Ovary (tissue), 9 donors: ENCODE results near the gene MYOZ3. TPM values are rescaled to one million over a fixed set of nuclear protein-coding genes. Genes with fewer than 3 reads are reported as not detected.
A peak's percentile ranks its signal among the peaks of the same experiment; 100 is the strongest.

Source experiments
- DNase-seq, 5 donors: peaks; one replicate each; pipeline ENCODE4 v3.0.0-alpha.2; 2019 to 2020
- H3K27ac ChIP-seq, 2 donors: fragments of 200-600 bp; one replicate each; pipeline versions ENCODE4 v1.5.1 to v1.8.0; 2019 to 2022
- H3K27me3 ChIP-seq: fragments of 200-600 bp; one replicate; pipeline ENCODE4 v1.8.0; 2022
- H3K36me3 ChIP-seq: fragments of 200-600 bp; sonication (generic); one replicate; pipeline ENCODE4 v1.5.1; 2019
- H3K4me1 ChIP-seq: one replicate; pipeline ENCODE4 v1.8.1; 2013; ENCODE audit warnings: mild to moderate bottlenecking, moderate library complexity; ENCODE audit not compliant: insufficient read depth
- H3K4me3 ChIP-seq: fragments of 200-600 bp; sonication (generic); one replicate; pipeline ENCODE4 v1.5.1; 2017
- H3K9me3 ChIP-seq, 2 donors: fragments of 200-600 bp in 1 of 2; sonication (generic) in 1 of 2; one replicate each; pipeline versions ENCODE4 v1.5.1 to v1.8.1; 2013 to 2019; ENCODE audit warnings: mild to moderate bottlenecking in 1 of 2, moderate library complexity in 1 of 2
- EP300 ChIP-seq: sonication (generic); formaldehyde crosslinking; IDR thresholded peaks from one replicate; pipeline ENCODE4 v1.6.1; 2017; ENCODE audit warnings: antibody characterized with exemption
- POLR2A ChIP-seq: fragments of 450-650 bp; IDR thresholded peaks from one replicate; pipeline ENCODE4 v1.6.1; 2017; ENCODE audit warnings: antibody characterized with exemption, mild to moderate bottlenecking, moderate library complexity
- WGBS, 3 donors: extraction: QIAGEN DNeasy Blood & Tissue Kit in 1 of 3; methylation state at CpG; one replicate each; pipeline versions ENCODE4 v1.1.5 to v1.1.7; 2013 to 2017; 5-methylcytosine and 5-hydroxymethylcytosine counted together
- intact Hi-C, 4 donors: fragments of 100-400 bp; cut with DNase I; formaldehyde crosslinking; loops; one replicate each; pipeline versions ENCODE4 v1.11.0 to v1.15.1; 2022 to 2023
- polyA plus RNA-seq, 2 donors: library from polyadenylated mRNA; stranded (reverse); fragments of 200-250 nt in 1 of 2; fragments of 350-450 nt in 1 of 2; fragmentation: Illumina TruSeq in 1 of 2; extraction: RNeasy Lipid Tissue Mini Kit (QIAGEN cat#74804) in 1 of 2; gene quantifications; one replicate each; pipeline ENCODE4 v1.2.3, GENCODE V29; 2013 to 2014
- total RNA-seq, 7 donors: library from RNA; depleted of rRNA in 2 of 7; stranded (reverse); fragments of >200 nt in 2 of 7; fragmentation: NEBNext Ultra II Directional in 3 of 7; extraction: Animal tissue kit (Norgen Biotek cat#: 25700) in 3 of 7; gene quantifications; one replicate each; pipeline versions ENCODE4 v1.1.0 to v1.2.4, GENCODE V29; 2016 to 2023
- TF ChIP-seq, protein P1 (sequence below), 3 donors: fragments of 450-650 bp in 2 of 3; fragments of 200-600 bp in 1 of 3; IDR thresholded peaks; one replicate each; pipeline versions ENCODE4 v1.5.1 to v1.8.0; 2016 to 2022; ENCODE audit warnings: antibody characterized with exemption in 3 of 3, mild to moderate bottlenecking in 1 of 3
- donor health status: DM: no; HTN: no; CAD: no; lungs with moderate emphysema.
- donor health status: DM: no; HTN: no; CAD: no.
- donor health status: Bipolar disorder and iron deficiency.
- donor health status: DM: yes; HTN: yes; CAD: no.
- donor health status: DM: no; HTN: no; CAD: no.
- donor health status: DM: yes; HTN: yes; CAD: no.

Gene MYOZ3
- total and polyA plus RNA-seq, 9 donors, result 0.36 to 2.7 (median 1.6) TPM

DNA sequence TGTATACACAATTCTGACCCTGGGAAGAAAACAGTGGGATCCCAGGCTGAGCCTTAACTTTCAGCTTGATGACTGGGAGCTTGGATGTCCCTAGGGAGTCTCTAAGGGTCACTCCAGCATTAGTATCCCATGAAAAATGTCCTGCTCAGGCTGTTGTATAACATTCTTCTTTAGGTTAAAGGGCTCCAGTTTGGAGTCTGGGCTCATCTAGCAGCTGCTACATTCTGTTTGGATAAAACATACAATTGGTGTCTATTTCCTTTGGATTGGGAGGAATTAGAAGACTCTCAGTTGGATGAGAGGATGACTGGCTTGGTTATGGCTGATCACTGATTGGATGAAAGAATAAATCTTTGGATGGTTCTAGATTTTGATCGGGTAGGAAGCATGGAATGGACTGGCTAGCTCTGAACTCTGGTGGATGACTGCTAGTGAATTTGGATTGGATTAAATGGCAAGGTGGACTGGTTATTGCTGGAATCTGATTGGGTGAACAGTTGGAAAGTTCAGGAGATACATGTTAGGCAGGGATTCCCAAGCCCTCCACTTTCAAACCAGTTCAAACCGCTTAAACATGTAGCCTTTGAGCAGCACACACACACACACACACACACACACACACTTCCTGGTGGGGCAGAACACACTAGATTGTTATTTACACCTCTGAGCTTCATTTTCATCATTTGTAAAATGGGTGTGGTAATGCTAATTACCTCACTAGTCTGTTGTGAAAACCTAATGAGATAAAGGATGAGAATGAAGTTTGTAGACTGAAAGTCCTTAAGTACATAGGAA, 7.1 kb upstream of the MYOZ3 start:
- Histone ChIP-seq H3K9me3 (no peaks in the 10 kb centered on the region), H3K27me3 (no peaks in the 10 kb centered on the region), H3K27ac (peak overlapping the region in 1 of 2 donors; percentile 6), H3K4me1 (peaks cover 24% of the 10 kb centered on the region), H3K4me3 (no peak overlapping the region), H3K36me3 (no peaks in the 10 kb centered on the region)
- intact Hi-C loops, result loop anchor here in 3 of 4 donors (2.0 to 10.0 kb wide), 4 partner anchors 51 to 189 kb away; partner anchors contain the start of gene RBM22 (in 1 of the 3)
- WGBS, 3 donors, result 69 to 80% (median 74%) methylated on average over 2 of the region's 2 CpGs
- DNase-seq, result no peak
- no peak for TF ChIP-seq EP300
- TF ChIP-seq, protein P1, sequence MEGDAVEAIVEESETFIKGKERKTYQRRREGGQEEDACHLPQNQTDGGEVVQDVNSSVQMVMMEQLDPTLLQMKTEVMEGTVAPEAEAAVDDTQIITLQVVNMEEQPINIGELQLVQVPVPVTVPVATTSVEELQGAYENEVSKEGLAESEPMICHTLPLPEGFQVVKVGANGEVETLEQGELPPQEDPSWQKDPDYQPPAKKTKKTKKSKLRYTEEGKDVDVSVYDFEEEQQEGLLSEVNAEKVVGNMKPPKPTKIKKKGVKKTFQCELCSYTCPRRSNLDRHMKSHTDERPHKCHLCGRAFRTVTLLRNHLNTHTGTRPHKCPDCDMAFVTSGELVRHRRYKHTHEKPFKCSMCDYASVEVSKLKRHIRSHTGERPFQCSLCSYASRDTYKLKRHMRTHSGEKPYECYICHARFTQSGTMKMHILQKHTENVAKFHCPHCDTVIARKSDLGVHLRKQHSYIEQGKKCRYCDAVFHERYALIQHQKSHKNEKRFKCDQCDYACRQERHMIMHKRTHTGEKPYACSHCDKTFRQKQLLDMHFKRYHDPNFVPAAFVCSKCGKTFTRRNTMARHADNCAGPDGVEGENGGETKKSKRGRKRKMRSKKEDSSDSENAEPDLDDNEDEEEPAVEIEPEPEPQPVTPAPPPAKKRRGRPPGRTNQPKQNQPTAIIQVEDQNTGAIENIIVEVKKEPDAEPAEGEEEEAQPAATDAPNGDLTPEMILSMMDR (IDR thresholded peaks at IDR 0.05), result no peak
- no peak for TF ChIP-seq POLR2A

- no peaks in the 10 kb centered on the region for H3K36me3 ChIP-seq
- TF ChIP-seq EP300 (no peak), POLR2A (no peak)
- TF ChIP-seq, protein P1 (IDR thresholded peaks at IDR 0.05), result no peak
- WGBS, 3 donors, result 76 to 86% (median 77%) methylated on average over 3 of the region's 3 CpGs
- no peak overlapping the region for H3K27ac ChIP-seq
- DNase-seq, result peak in 1 of 5 donors; percentile 38
- intact Hi-C loops, result loop anchor here (5.0 to 10.0 kb wide), 6 partner anchors 50 to 198 kb away; partner anchors contain the start of gene RBM22 (in 1 of the 4)
- no peak overlapping the region for H3K4me3 ChIP-seq
- H3K9me3 ChIP-seq, result no peaks in the 10 kb centered on the region
- H3K27me3 ChIP-seq, result no peaks in the 10 kb centered on the region
- peaks cover 16% of the 10 kb centered on the region for H3K4me1 ChIP-seq
Measured at GRCh38 chr5:150655221-150655620, 5.8 kb upstream of the MYOZ3 start.

DNA sequence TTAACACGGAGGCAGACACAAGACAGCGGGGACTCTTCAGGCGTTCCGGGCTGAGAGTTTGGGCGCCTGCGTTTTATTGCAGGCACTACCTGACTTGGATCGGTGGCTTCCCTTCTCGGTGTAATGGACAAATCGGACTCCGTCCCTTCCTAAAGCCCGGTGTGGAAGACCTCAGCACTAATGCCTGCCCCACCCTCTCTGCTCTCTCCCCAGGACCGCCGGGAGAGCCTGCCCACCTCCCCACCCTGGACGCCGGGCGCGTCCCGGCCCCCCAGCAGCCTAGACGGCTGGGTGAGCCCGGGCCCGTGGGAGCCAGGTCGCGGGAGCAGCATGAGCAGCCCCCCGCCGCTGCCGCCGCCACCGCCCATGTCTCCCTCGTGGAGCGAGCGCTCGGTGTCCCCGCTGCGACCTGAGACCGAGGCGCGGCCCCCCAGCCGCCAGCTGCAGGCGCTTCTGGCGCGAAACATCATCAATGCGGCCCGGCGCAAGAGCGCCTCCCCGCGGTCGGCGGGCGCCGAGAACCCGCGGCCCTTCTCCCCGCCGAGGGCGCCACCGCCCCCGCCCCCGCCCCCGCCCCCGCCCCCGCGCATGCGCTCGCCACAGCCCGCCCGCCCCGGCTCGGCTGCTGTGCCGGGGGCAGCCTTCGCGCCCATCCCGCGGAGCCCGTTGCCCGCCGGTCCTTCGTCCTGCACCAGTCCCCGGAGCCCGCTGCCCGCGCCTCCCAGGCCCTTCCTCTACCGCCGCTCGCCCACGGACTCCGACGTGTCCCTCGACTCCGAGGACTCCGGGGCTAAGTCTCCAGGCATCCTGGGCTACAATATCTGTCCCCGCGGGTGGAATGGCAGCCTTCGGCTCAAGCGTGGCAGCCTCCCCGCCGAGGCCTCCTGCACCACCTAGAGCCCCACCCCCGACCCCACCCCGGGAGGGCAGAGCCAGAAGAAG, 4.6 kb upstream of the MYOZ3 start:
- H3K36me3 ChIP-seq, result no peaks in the 10 kb centered on the region
- no peak for TF ChIP-seq POLR2A
- TF ChIP-seq, protein P1 (IDR thresholded peaks at IDR 0.05), result peak; percentile 39 to 77 (median 72)
- H3K9me3 ChIP-seq, result no peaks in the 10 kb centered on the region
- peak overlapping the region; percentile 35 to 39 for H3K27ac ChIP-seq
- DNase-seq, result peak; percentile 79 to 92 (median 87)
- WGBS, 3 donors, result 4 to 12% (median 4%) methylated on average over 31 to 93 of the region's 99 CpGs
- peak overlapping the region; percentile 45 for H3K4me3 ChIP-seq
- intact Hi-C loops, result loop anchor here (2.0 to 10.0 kb wide), 7 partner anchors 48 to 199 kb away; partner anchors contain the start of gene RBM22 (in 1 of the 4)
- H3K4me1 ChIP-seq, result peaks cover 21% of the 10 kb centered on the region
- no peaks in the 10 kb centered on the region for H3K27me3 ChIP-seq

- H3K27me3 ChIP-seq, result no peaks in the 10 kb centered on the region
- H3K4me3 ChIP-seq, result no peak overlapping the region
- 92 to 98% (median 93%) methylated on average over 4 of the region's 4 CpGs for WGBS, 3 donors
- peaks cover 18% of the 10 kb centered on the region for H3K4me1 ChIP-seq
- TF ChIP-seq EP300, result no peak
- no peak for TF ChIP-seq POLR2A
- TF ChIP-seq, protein P1 (IDR thresholded peaks at IDR 0.05), result no peak
- no peaks in the 10 kb centered on the region for H3K9me3 ChIP-seq
- no peak overlapping the region for H3K27ac ChIP-seq
- DNase-seq, result no peak
- intact Hi-C loops, result loop anchor here (5.0 to 10.0 kb wide), 6 partner anchors 47 to 201 kb away; partner anchors contain the start of gene RBM22 (in 1 of the 4)
- H3K36me3 ChIP-seq, result no peaks in the 10 kb centered on the region
Measured at GRCh38 chr5:150658121-150658520, 2.9 kb upstream of the MYOZ3 start.
